Karpas-422 (cell line): Measurements from ENCODE around the gene ZNF654. TPM values are rescaled to one million over a fixed set of nuclear protein-coding genes. Genes with fewer than 3 reads are reported as not detected.
"Not testable (repeated sequence)": the region's sequence is repeated elsewhere in the genome, so short reads cannot be mapped to it uniquely, and the experiment has no call there.

Experiments
- DNase-seq: peaks from one replicate; pipeline ENCODE4 v3.0.0-alpha.2; 2015
- H2AFZ ChIP-seq: fragments of 200-600 bp; sonication (generic); 2 replicates; pipeline ENCODE4 v1.6.1; 2014; ENCODE audit warnings: antibody characterized with exemption, low read length, mixed read lengths
- H3K27ac ChIP-seq: fragments of 200-600 bp; sonication (generic); 2 replicates; pipeline ENCODE4 v1.5.1; 2014; ENCODE audit warnings: mild to moderate bottlenecking, low read length, moderate library complexity
- H3K27me3 ChIP-seq: fragments of 200-600 bp; sonication (generic); 2 replicates; pipeline ENCODE4 v1.6.1; 2014; ENCODE audit warnings: low read length, mixed read lengths
- H3K36me3 ChIP-seq: fragments of 200-600 bp; sonication (generic); 2 replicates; pipeline ENCODE4 v1.6.1; 2014; ENCODE audit warnings: low read length, mixed read lengths; ENCODE audit not compliant: insufficient read depth
- H3K4me1 ChIP-seq: fragments of 200-600 bp; sonication (generic); 2 replicates; pipeline ENCODE4 v1.6.1; 2014; ENCODE audit warnings: mild to moderate bottlenecking, low read length, mixed read lengths
- H3K4me2 ChIP-seq: fragments of 200-600 bp; sonication (generic); 2 replicates; pipeline ENCODE4 v1.6.1; 2014; ENCODE audit warnings: low read length, low read depth, mild to moderate bottlenecking; ENCODE audit not compliant: poor library complexity, severe bottlenecking
- H3K4me3 ChIP-seq: fragments of 200-600 bp; sonication (generic); 2 replicates; pipeline ENCODE4 v1.5.1; 2014; ENCODE audit warnings: mild to moderate bottlenecking, antibody characterized with exemption, low read length, mixed read lengths
- H3K79me2 ChIP-seq: fragments of 200-600 bp; sonication (generic); 2 replicates; pipeline ENCODE4 v1.6.1; 2014; ENCODE audit warnings: mild to moderate bottlenecking, low read length, mixed read lengths
- H3K9ac ChIP-seq: fragments of 200-600 bp; sonication (generic); 2 replicates; pipeline ENCODE4 v1.6.0; 2014; ENCODE audit warnings: low read length
- H3K9me2 ChIP-seq: fragments of 200-600 bp; sonication (generic), shearing (Covaris generic); replicated peaks from 2 replicates; pipeline ENCODE4 v1.6.0; 2014; ENCODE audit warnings: mild to moderate bottlenecking, low read length, moderate library complexity; ENCODE audit not compliant: insufficient read depth
- H3K9me3 ChIP-seq: fragments of 300-700, 200-600 bp; sonication (generic); 2 replicates; pipeline ENCODE4 v1.6.1; 2014; ENCODE audit warnings: low read length, mixed read lengths
- H4K20me1 ChIP-seq: fragments of 200-600 bp; sonication (generic); 2 replicates; pipeline ENCODE4 v1.6.1; 2014; ENCODE audit warnings: mild to moderate bottlenecking, antibody characterized with exemption, low read length, low read depth; ENCODE audit not compliant: insufficient read depth
- total RNA-seq: library from RNA; depleted of rRNA; stranded (reverse); fragments of >200 nt; shearing (Covaris generic); gene quantifications from 2 replicates; pipeline ENCODE4 v1.2.3, GENCODE V29; 2014; ENCODE audit warnings: low replicate concordance

Gene ZNF654
- total RNA-seq, 1 experiment from 2014 or later: 30.5 TPM

- no peak overlapping the region for H3K27ac ChIP-seq
- no peak for DNase-seq
- H2AFZ ChIP-seq: no peak overlapping the region
- 0 out of 2 replicates have a peak, but pooled peaks cover under 1% of the 10 kb centered on the region for H4K20me1 ChIP-seq
- peaks cover under 1% of the 10 kb centered on the region; the same call in 1 of the 2 replicates for H3K79me2 ChIP-seq
- H3K4me1 ChIP-seq: no peaks in the 10 kb centered on the region
- no peaks in the 10 kb centered on the region for H3K9me2 ChIP-seq
- no peaks in the 10 kb centered on the region for H3K27me3 ChIP-seq
- H3K9ac ChIP-seq: no peak overlapping the region
- no peaks in the 10 kb centered on the region for H3K36me3 ChIP-seq
- no peaks in the 10 kb centered on the region for H3K9me3 ChIP-seq
- no peak overlapping the region for H3K4me2 ChIP-seq
- H3K4me3 ChIP-seq: no peak overlapping the region
Observed at GRCh38 chr3:88168171-88168570, 109.1 kb downstream of the ZNF654 start.

GRCh38 chr3:88180398-88180999 lies 121.4 kb downstream of the ZNF654 start:
- Histone ChIP-seq H3K79me2 (no peaks in the 10 kb centered on the region), H3K9me3 (no peaks in the 10 kb centered on the region), H3K27me3 (no peaks in the 10 kb centered on the region), H3K4me3 (no peak overlapping the region), H3K4me2 (no peak overlapping the region), H3K36me3 (no peaks in the 10 kb centered on the region), H3K9me2 (no peaks in the 10 kb centered on the region), H3K4me1 (no peaks in the 10 kb centered on the region), H3K9ac (no peak overlapping the region), H4K20me1 (no peaks in the 10 kb centered on the region), H2AFZ (no peak overlapping the region), H3K27ac (no peak overlapping the region)
- DNase-seq: peak; percentile 84

DNA sequence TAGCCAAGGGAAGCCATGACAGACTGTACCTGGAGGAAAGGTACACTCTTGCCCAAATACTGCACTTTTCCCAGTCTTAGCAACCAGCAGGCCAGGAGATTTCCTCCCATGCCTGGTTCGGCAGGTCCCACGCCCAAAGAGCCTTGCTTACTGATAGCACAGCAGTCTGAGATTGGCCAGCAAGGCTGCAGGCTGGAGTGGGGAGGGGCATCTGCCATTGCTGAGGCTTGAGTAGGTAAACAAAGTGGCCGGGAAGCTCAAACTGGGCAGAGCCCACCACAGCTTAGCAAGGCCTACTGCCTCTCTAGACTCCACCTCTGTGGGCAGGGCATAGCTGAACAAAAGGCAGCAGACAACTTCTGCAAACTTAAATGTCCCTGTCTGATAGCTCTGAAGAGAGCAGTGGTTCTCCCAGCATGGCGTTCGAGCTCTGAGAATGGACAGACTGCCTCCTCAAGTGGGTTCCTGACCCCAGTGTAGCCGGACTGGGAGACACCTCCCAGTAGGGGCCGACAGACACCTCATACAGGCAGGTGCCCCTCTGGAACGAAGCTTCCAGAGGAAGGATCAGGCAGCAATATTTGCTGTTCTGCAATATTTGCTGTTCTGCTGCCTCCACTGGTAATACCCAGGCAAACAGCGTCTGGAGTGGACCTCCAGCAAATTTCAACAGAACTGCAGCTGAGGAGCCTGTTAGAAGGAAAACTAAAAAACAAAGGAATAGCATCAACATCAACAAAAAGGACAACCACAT lies 123.3 kb downstream of the ZNF654 start:
- H3K4me1 ChIP-seq, H3K4me3 ChIP-seq, H2AFZ ChIP-seq, H3K9me2 ChIP-seq, H3K79me2 ChIP-seq, H3K9ac ChIP-seq, H3K36me3 ChIP-seq, H3K27ac ChIP-seq, H3K9me3 ChIP-seq, H4K20me1 ChIP-seq, DNase-seq, H3K4me2 ChIP-seq, H3K27me3 ChIP-seq: not testable (repeated sequence)

DNA sequence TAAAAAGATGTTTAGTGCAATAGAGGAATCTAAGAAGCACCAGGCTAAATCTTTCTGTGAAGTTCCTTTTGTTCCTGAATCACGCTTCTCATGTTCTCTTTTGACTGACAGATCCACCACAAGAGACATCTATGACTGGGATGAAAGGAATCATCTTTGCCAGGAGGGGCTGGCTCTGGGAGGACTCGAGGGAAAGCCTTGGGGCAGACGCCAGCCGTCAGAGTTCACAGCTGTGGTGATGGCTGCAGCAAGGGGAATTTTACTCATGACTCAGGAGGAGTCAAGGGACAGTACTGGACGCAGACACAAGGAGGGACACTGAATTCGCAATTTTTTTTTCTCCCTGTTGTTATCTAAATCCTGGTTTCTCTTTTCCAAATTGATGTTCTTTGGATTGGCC lies 129.4 kb downstream of the ZNF654 start:
- Histone ChIP-seq H2AFZ (no peak overlapping the region), H3K4me2 (no peak overlapping the region), H3K36me3 (no peaks in the 10 kb centered on the region), H3K9me2 (no peaks in the 10 kb centered on the region), H3K9me3 (no peaks in the 10 kb centered on the region), H3K4me3 (no peak overlapping the region), H3K9ac (no peak overlapping the region), H3K79me2 (no peaks in the 10 kb centered on the region), H3K27ac (no peak overlapping the region), H4K20me1 (no peaks in the 10 kb centered on the region), H3K4me1 (no peaks in the 10 kb centered on the region), H3K27me3 (no peaks in the 10 kb centered on the region)
- no peak for DNase-seq

GRCh38 chr3:88189361-88189810 lies 130.3 kb downstream of the ZNF654 start:
- Histone ChIP-seq H2AFZ (0 out of 2 replicates have a peak overlapping the region, but pooled peaks have one; percentile 17), H3K4me3 (no peak overlapping the region), H3K9ac (no peak overlapping the region), H3K4me2 (peak overlapping the region; percentile 13), H3K36me3 (no peaks in the 10 kb centered on the region), H4K20me1 (no peaks in the 10 kb centered on the region), H3K27ac (no peak overlapping the region), H3K79me2 (no peaks in the 10 kb centered on the region), H3K4me1 (no peaks in the 10 kb centered on the region), H3K9me3 (no peaks in the 10 kb centered on the region), H3K27me3 (no peaks in the 10 kb centered on the region), H3K9me2 (no peaks in the 10 kb centered on the region)
- DNase-seq: no peak

- no peak overlapping the region for H3K27ac ChIP-seq
- H3K9me2 ChIP-seq: no peaks in the 10 kb centered on the region
- no peak for DNase-seq
- H3K4me3 ChIP-seq: no peak overlapping the region
- no peaks in the 10 kb centered on the region for H3K36me3 ChIP-seq
- H3K9me3 ChIP-seq: no peaks in the 10 kb centered on the region
- H3K4me1 ChIP-seq: no peaks in the 10 kb centered on the region
- H3K9ac ChIP-seq: no peak overlapping the region
- H4K20me1 ChIP-seq: no peaks in the 10 kb centered on the region
- no peaks in the 10 kb centered on the region for H3K79me2 ChIP-seq
- no peak overlapping the region for H3K4me2 ChIP-seq
- H2AFZ ChIP-seq: no peak overlapping the region
- H3K27me3 ChIP-seq: no peaks in the 10 kb centered on the region
Observed at GRCh38 chr3:88191872-88192409, 132.9 kb downstream of the ZNF654 start.

DNA sequence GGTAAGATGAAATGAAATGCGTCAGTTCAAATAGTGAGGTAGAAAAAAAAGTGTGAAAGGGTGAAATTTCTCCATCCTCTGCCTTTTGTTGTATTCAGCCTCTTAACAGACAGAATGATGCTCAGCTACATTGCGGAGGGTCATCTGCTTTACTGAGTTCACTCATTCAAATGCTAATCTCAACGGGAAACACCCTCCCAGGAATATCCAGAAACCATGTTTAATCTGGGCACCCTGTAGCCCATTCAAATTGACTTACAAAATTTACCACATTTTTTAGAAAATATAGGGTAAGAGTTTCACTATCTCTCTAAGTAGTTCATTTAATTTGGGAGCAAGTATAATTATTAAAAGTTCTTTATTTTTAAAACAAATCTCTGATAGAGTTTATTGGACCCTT lies 133.6 kb downstream of the ZNF654 start:
- Histone ChIP-seq H4K20me1 (no peaks in the 10 kb centered on the region), H3K4me3 (no peak overlapping the region), H3K4me2 (no peak overlapping the region)

More for the DNA sequence above, 133.6 kb downstream of the ZNF654 start:
- Histone ChIP-seq H3K27ac (no peak overlapping the region), H3K79me2 (no peaks in the 10 kb centered on the region), H3K36me3 (no peaks in the 10 kb centered on the region), H3K9me3 (no peaks in the 10 kb centered on the region), H3K27me3 (no peaks in the 10 kb centered on the region), H3K4me1 (no peaks in the 10 kb centered on the region), H2AFZ (no peak overlapping the region), H3K9me2 (no peaks in the 10 kb centered on the region), H3K9ac (no peak overlapping the region)
- DNase-seq: no peak
